ENCODE measurements around the gene PHACTR3. TPM values are rescaled to one million over a fixed set of nuclear protein-coding genes. Genes with fewer than 3 reads are reported as not detected.

The PHACTR3 gene
- total RNA-seq, 2 donors from 2014 or later = 0.13 TPM; not detected in 1

DNA sequence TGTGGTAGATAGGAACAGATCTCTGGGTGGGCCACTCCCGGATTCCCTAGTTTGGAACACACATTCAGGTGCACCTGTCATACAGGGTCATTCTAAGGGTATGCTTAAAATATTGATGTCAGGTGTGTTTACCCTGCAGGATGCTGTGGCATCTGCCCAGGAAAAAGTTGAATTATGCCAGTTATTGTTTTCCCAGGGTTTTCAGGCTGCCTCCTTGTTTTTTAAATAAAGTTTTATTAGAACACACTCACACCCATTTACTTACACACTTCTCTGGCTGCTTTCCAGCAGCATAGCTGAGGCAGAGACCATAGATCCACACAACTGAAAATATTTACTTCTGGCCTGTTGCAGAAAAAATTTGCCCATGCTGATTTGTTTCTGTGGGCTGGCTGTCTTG is 76.5 kb downstream of the PHACTR3 start:
- Mint-ChIP-seq H3K4me3 (no peak overlapping the region), H3K27ac (no peak overlapping the region), H3K36me3 (ENCODE audit: low read depth) (no peaks in the 10 kb centered on the region), H3K27me3 (ENCODE audit: insufficient read depth) (peaks cover 18% of the 10 kb centered on the region), H3K9me3 (no peaks in the 10 kb centered on the region), H3K4me1 (no peaks in the 10 kb centered on the region)
- TF ChIP-seq, protein P1, sequence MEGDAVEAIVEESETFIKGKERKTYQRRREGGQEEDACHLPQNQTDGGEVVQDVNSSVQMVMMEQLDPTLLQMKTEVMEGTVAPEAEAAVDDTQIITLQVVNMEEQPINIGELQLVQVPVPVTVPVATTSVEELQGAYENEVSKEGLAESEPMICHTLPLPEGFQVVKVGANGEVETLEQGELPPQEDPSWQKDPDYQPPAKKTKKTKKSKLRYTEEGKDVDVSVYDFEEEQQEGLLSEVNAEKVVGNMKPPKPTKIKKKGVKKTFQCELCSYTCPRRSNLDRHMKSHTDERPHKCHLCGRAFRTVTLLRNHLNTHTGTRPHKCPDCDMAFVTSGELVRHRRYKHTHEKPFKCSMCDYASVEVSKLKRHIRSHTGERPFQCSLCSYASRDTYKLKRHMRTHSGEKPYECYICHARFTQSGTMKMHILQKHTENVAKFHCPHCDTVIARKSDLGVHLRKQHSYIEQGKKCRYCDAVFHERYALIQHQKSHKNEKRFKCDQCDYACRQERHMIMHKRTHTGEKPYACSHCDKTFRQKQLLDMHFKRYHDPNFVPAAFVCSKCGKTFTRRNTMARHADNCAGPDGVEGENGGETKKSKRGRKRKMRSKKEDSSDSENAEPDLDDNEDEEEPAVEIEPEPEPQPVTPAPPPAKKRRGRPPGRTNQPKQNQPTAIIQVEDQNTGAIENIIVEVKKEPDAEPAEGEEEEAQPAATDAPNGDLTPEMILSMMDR (conservative IDR thresholded peaks at IDR 0.05) = no peak
- Histone ChIP-seq H3K9ac (ENCODE audit: extremely low read depth, low read length, poor library complexity, severe bottlenecking) (no peak overlapping the region), H3K4me3 (ENCODE audit: low read length) (no peak overlapping the region), H3K9me3 (ENCODE audit: control insufficient read depth, low read length) (peaks cover 8% of the 10 kb centered on the region), H3K4me1 (ENCODE audit: control insufficient read depth, insufficient read depth, low read length) (no peaks in the 10 kb centered on the region), H3K27me3 (ENCODE audit: control insufficient read depth, insufficient read depth, low read length, poor library complexity, severe bottlenecking) (no peaks in the 10 kb centered on the region), H3K36me3 (ENCODE audit: control insufficient read depth, insufficient read depth, low read length) (no peaks in the 10 kb centered on the region), H3K27ac (ENCODE audit: low read depth, low read length) (no peak overlapping the region)
- 74 to 100% methylated on average over 1 of the region's 1 CpG for WGBS, 2 experiments (ENCODE audit: insufficient coverage in 1 of 2, insufficient read length in 1 of 2)
- no peak for DNase-seq

DNA sequence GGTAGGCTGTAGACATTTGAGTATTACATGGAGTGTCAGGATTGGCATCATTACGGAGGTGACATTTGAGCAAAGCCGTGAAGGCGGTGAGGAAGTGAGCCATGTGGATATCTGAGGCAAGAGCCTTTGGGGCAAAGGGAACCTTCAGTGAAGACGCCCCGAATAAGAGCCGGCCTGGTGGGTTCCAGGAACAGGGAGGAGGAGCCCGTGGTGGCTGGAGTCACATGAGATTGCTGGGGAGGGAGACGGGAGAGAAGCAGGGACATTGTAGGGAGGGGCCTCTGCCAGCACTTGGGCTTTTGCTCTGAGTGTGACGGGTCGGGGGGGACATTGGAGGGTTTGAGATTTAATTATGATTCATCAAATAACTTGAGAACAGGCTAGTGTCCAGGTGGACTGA is 78.3 kb downstream of the PHACTR3 start:
- Histone ChIP-seq H3K4me1 (ENCODE audit: control insufficient read depth, insufficient read depth, low read length) (no peaks in the 10 kb centered on the region), H3K36me3 (ENCODE audit: control insufficient read depth, insufficient read depth, low read length) (no peaks in the 10 kb centered on the region), H3K9ac (ENCODE audit: extremely low read depth, low read length, poor library complexity, severe bottlenecking) (no peak overlapping the region), H3K4me3 (ENCODE audit: low read length) (no peak overlapping the region), H3K27ac (ENCODE audit: low read depth, low read length) (no peak overlapping the region), H3K27me3 (ENCODE audit: control insufficient read depth, insufficient read depth, low read length, poor library complexity, severe bottlenecking) (no peaks in the 10 kb centered on the region), H3K9me3 (ENCODE audit: control insufficient read depth, low read length) (peaks cover 18% of the 10 kb centered on the region)
- DNase-seq = no peak
- H3K4me3 Mint-ChIP-seq = no peak overlapping the region
- no peaks in the 10 kb centered on the region for H3K4me1 Mint-ChIP-seq
- H3K9me3 Mint-ChIP-seq = no peaks in the 10 kb centered on the region
- H3K27ac Mint-ChIP-seq = no peak overlapping the region
- TF ChIP-seq, protein P1 (conservative IDR thresholded peaks at IDR 0.05) = no peak
- peaks cover 15% of the 10 kb centered on the region for H3K27me3 Mint-ChIP-seq (ENCODE audit: insufficient read depth)
- 85 to 86% methylated on average over 8 to 10 of the region's 10 CpGs for whole genome bisulfite sequencing, 2 experiments (ENCODE audit: insufficient coverage in 1 of 2, insufficient read length in 1 of 2)
- H3K36me3 Mint-ChIP-seq (ENCODE audit: low read depth) = no peaks in the 10 kb centered on the region

DNA sequence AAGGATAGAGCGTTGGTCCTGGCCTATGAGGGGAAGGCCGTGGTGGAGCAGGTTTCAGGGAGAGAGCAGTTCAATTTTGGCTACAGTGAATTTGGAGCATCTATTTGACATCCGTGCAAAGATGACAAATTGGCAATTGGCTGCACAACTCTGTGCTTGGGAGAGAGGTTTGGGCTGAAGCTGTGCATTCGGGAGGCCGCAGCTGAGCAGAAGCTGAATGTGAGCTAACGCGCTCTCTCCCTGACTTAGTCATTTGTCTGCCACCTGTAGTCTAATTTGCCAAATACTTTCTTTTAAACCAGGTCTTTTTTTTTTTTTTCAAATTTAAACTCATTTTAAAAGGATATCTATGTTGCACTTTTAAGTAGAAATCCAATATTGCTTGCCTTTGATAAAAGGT is 78.8 kb downstream of the PHACTR3 start:
- no peak for DNase-seq
- no peaks in the 10 kb centered on the region for H3K4me1 ChIP-seq (ENCODE audit: control insufficient read depth, insufficient read depth, low read length)
- TF ChIP-seq, protein P1 (conservative IDR thresholded peaks at IDR 0.05) = no peak
- H3K9me3 ChIP-seq (ENCODE audit: control insufficient read depth, low read length) = peaks cover 23% of the 10 kb centered on the region
- H3K36me3 ChIP-seq (ENCODE audit: control insufficient read depth, insufficient read depth, low read length) = no peaks in the 10 kb centered on the region
- H3K9me3 Mint-ChIP-seq = no peaks in the 10 kb centered on the region
- H3K27ac Mint-ChIP-seq = no peak overlapping the region
- H3K27me3 ChIP-seq (ENCODE audit: control insufficient read depth, insufficient read depth, low read length, poor library complexity, severe bottlenecking) = no peaks in the 10 kb centered on the region
- H3K27me3 Mint-ChIP-seq (ENCODE audit: insufficient read depth) = peaks cover 15% of the 10 kb centered on the region
- H3K4me3 ChIP-seq (ENCODE audit: low read length) = no peak overlapping the region
- no peaks in the 10 kb centered on the region for H3K36me3 Mint-ChIP-seq (ENCODE audit: low read depth)
- H3K4me1 Mint-ChIP-seq = no peaks in the 10 kb centered on the region
- no peak overlapping the region for H3K4me3 Mint-ChIP-seq
- H3K9ac ChIP-seq (ENCODE audit: extremely low read depth, low read length, poor library complexity, severe bottlenecking) = no peak overlapping the region
- WGBS, 2 experiments (ENCODE audit: insufficient coverage in 1 of 2, insufficient read length in 1 of 2) = 89 to 98% methylated on average over 6 to 7 of the region's 7 CpGs
- no peak overlapping the region for H3K27ac ChIP-seq (ENCODE audit: low read depth, low read length)
